ENCODE measurements around the gene SNX14.

- TF ChIP-seq ATF3 (IDR thresholded peaks at IDR 0.05; ENCODE audit: insufficient read depth, low read depth, low read length) (no peak), CTCF (IDR thresholded peaks at IDR 0.05; ENCODE audit: control extremely low read depth in 1 of 3, insufficient read depth in 1 of 3, low read depth in 1 of 3, low read length in 3 of 3) (no peak), EP300 (IDR thresholded peaks at IDR 0.05; ENCODE audit: borderline replicate concordance in 1 of 2, low read depth in 2 of 2, low read length in 2 of 2) (no peak), JUN (IDR thresholded peaks at IDR 0.05; ENCODE audit: low read depth, low read length) (no peak), SP1 (IDR thresholded peaks at IDR 0.05; ENCODE audit: low read depth, low read length) (no peak), ATF2 (IDR thresholded peaks at IDR 0.05; ENCODE audit: low read length) (no peak), POLR2A (IDR thresholded peaks at IDR 0.05; ENCODE audit: control extremely low read depth in 1 of 2, low read depth in 2 of 2, low read length in 2 of 2) (no peak)
Measured at GRCh38 chr6:85620308-85620707, 26.6 kb upstream of the SNX14 start.

Measured in H1 (cell line).